TTC549 (cell line): Measurements from ENCODE around the gene SUMO3.

ENCODE experiments used
- FAIRE-seq: peaks from 2 replicates; lab custom pipeline; 2012; peaks lifted over from hg19 to GRCh38; lab: Jason Lieb, UNC

SUMO3 gene

DNA sequence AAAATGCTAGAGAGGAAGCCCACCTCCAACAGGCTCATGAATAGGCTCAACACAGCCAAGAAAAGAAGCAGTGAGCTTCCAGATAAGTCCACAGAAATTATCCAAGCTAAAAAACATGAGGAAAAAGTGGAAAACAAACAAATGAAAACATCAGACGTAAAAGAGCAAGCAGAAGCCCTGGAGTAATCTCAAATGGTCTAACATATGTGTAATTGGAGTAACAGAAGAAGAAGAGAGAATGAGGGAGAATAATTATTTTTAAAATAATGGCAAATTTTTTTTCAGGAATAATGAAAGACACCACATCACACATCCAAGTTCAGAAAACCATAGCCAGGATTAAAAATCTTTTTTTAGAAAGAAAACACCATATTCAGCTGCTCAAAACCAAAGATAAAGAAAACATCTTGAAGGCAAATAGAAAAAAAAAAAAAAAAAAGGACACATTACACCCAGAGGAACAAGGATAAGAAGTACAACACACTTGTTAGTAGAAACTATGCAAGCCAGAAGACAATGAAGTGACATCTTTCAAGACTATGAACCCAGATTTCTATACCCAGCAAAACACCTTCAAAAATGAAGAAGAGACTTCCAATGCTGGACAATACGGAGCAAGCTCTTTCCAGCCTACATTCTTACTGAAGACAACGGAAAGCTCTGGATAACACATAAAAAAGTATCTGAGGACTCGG, 10.6 kb upstream of the SUMO3 start:
- no peak for FAIRE-seq

DNA sequence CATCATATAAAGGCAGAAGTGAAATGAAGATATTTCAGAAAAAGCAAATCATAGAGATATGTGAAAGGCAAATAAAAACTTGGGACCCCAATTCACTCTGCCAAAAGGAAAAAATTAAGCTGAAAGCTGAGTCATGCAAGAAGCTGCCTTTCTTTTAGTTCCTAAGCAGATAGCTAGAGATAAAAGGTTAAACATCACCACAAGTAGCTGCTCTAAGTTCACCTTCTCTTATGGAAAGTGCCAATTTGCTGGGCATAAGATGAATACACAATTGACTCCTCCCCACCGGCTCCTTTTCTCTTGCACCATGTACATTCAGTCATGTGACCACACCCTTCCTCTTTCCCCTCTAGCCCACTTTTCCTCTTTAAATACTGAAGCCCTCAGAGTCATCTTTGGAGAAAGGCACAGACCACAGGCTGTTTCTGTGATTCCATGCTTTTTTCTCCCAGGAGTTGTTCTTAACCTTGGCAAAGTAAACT, 5.4 kb upstream of the SUMO3 start:
- FAIRE-seq, result no peak

DNA sequence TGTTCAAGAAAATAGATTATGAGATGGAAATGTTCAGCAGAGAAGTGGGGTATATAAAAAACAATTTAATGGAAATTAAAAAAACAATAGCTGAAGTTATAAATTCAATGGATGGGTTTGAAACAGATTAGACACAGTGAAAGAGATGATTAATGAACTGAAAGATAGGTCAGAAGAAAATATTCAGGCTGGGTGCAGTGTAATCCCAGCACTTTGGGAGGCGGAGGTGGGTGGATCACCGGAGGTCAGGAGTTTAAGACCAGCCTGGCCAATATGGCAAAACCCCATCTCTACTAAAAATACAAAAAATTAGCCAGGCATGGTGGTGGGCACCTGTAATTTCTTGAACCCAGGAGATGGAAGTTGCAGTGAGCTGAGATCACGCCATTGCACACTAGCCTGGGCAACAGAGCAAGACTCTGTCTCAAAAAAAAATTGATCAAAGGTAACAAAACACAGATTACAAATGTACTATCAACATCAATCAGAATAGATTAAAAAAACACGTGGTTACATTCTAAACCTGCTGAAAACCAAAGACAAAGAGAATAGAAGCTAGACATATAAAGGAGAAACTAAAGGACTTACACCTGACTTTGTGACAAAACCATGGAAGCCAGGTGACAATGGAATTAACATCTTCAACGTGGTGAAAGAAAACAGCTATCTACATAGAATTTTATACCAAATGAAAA, 4.8 kb upstream of the SUMO3 start:
- FAIRE-seq, result no peak

DNA sequence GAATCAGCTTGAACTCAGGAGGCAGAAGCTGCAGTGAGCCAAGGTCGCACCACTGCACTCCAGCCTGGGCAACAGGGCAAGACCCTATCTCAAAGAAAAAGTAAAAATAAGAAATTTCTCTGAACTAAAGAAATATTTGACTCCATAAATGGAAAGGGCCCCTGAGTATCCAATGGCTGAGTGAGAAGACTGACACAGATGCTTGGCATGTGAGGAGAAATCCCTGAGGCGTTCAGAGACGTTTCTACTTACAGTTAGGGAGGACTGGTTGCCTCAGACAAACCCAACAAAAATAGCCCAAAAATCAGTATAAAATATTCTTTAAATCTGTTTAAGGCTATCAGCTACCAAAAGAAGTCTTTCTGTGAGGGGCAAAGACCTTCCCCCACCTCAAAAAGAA, 3.0 kb upstream of the SUMO3 start:
- FAIRE-seq, result no peak

DNA sequence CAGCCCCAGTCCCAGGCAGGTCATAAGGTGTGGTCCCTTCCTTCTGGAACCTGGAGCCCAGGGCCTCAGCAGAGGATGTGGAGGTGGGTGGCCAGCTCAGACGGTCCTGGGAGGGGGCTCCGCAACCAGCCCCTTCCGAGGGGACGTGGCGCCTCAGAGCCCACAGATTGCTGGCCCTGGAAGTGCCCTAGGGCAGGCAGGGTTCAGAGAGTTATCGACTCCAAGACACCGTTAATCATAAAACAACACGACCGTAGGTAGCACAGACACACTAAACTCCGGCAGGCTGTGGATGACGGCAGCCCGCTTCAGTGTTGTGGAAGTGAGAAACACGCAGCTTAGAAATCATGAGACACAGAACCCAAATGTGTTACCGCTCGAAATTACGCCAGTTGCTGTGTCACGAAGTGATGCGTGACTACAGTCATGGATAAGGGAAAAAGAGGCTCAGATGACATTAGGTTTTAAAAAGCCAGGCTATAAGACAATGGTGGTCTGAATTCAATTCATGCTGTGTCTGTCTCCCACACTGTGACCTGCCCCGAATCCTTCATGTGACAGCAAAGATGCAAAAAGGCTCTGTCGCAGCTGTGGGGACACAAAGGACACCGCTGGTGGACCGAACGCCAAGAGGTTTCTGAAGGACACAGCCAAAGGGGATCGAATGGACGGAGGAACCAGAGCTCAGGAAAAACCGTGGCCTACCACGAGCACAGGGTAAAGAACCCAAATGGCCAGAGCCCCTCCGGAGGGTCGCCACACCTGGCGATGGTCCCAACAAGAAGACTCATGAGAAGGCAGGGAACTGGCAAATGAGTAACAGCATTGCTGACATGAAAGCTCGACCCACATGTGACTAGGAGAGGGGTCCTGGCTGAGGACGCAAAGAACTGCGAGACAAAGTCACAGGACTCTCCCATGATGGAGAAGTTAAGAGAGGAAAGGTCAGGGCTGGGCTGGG, 1.7 kb upstream of the SUMO3 start:
- FAIRE-seq, result no peak

DNA sequence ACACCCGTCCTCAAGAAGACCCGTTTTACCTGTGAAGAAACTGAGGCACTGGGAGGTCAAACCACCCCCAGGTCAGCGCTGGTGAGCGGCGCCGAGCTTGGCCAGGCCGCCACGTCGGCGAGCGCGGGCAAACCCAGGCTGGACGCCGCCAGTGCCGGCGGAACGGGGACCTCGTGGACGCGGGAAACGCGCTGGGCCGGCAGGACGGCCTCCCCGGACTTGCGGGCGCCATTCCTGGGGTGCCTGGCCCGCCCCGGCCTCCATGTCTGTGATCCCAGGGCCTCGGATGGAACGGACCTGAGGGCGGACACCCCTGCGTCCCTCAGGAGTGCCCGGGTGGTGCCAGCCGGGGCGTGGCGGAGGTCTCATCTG, 764 bp upstream of the SUMO3 start:
- no peak for FAIRE-seq

DNA sequence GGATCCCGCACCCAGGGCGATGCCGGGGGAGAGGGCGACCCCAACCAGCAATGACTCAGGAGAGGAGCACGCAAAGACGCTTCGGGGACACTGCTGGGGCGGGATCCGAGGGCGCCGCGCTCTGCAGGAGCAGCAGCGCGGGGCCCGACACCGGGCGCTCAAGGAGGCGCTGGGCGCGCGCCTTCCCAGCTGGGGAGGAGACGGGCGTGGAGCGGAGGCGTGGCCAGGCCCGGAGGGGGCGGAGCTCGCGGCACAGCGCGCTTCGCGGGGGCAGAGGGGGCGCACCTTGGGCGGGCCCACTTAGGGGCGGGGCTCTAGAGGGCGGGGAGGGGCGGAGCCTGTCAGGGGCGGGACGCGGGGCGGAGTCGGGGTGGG, 369 bp downstream of the SUMO3 start:
- no peak for FAIRE-seq

DNA sequence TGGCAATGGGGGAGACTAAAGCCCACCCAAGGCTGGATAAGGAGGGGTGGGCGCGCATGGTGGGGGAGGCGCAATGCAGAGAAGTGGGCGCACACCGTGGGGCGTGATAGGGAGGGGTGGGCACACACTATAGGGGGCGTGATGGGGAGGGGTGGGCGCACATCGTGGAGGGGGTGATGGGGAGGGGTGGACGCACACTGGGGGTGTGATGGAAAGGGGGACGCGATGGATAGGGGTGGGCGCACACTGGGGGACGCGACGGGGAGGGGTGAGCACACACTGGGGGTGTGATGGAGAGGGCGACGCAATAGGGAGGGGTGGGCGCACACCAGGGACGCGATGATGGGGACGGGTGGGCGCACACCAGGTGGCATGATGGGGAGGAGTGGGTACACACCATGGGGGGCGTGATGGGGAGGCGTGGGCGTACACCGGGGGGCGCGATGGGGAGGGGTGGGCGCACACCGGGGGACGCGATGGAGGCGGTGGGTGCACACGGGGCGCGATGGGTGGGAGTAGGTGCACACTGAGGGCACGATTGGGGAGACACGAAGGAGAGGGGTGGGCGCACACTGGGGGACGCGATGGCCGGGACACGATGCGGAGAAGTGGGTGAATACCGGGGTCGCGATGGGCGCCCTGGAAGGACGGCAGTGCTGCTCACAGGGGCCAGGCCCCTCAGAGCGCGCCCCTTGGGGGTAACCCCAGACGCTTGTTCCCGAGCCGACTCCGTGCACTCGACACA, 929 bp downstream of the SUMO3 start:
- no peak for FAIRE-seq

DNA sequence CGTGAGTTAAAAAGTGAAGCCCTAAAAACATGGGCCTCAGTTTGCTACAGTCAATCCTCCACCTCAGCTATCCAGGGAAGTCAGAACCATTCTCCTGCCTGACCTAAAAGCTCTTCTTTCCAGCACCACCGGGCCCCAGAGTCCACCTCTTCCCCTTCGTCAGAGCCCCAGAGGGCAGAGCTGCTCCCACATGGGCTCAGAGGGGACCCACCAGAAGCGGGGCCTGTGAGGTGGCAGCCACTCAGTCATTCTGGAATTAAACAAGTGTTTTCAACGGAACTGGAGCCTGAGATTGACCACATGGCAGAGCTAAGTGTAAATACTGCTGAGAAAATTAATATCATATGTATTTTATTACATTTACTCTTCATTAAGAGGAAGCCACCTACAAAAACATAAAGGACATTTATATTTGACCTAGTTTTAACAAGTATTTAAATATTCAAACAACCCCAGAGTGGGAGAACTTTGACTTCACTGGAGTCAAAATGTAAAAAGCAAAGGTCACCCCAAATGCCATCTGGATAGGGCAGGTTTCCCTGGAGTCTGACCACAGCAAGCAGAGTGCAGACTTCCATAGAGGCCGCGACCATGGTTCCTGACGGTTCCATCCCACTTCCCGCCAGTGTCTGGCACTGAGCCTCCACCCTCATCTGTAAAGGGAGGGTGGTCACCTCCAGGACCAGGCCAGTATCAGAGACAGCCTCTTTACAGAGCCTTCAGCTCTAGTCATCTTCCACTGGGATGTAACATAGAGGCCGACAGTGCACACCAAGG, 1.8 kb downstream of the SUMO3 start:
- no peak for FAIRE-seq

DNA sequence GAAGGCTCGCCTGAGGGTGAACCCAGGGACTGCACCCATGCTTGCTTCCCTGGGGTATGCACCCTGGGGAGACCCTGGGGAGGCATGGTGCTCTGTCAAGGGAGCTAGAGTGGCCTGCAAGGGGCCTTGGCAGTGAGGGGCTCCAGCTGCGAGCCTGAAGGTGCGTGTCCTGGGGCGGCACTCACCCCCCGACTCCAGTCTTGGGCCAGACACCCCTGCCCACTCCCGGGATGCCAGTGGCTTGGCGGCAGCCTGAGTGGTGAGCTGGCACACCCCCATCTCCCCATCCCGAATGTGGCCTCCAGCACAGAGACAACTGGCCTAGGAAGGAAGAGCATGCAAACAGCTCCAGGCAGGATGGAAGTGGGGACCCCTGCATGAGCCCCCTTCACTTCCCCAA, 2.6 kb downstream of the SUMO3 start:
- FAIRE-seq, result no peak

DNA sequence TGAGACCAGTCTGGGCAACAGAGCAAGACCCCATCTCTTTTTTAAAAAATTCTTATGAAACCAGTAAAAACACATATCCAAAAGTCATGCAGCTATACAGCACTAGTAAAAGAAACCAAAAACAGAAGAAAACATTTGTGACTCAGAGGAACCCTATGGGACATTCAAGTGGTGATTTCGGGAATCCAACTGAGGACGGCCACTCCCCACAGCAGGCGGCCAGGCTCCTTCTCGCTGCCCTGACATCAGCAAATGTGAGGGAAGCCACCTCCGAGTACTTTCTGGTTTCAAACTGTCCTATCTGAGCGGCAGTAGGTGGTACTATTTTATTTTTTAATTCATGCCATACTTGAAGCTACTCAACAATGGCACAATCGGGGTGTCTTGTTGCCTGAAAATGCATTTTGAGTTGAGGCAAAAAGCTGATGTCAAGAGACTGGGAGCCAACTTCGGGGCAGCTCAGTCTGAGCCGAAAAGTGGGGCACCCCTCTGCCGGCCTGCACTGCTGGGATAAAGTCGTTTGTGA, 3.3 kb downstream of the SUMO3 start:
- FAIRE-seq, result no peak

DNA sequence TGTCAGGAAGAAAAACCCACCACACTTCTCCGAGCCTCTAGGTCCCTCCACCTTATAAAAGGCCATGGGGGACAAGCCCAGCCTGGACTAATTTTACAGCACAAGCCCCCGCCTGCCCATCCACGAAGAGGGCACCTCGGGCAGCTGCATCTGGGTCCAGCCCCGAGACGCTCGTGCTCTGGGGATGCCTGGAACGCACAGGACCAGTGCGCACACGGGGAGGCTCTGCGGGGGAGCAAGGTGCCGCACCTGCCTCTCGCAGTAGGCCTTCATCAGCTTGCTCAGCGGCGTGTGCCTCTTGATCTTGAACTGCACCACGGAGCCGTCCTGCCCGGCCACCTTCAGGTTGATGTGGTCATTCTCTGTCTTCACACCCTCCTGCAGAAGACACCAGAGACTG, 4.1 kb downstream of the SUMO3 start:
- no peak for FAIRE-seq

DNA sequence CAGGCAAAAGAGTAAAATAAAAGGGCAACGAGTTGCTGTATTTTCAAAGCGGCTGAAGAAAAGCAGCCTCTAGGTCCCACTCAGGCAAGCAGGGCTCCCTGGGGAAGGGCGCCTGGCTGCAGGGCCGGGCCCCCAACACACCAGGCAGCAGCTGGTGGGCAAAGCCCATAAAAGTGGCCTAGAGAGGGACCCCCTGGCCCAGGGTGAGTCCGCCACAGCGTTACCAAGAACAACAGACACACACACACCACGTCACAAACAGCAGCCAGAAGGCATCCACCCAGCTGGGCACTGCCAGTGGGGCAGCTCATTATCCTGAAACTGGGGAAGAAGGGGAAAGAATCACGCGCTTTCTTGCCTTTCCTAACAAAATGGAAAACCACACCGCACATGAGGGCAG, 4.7 kb downstream of the SUMO3 start:
- no peak for FAIRE-seq

DNA sequence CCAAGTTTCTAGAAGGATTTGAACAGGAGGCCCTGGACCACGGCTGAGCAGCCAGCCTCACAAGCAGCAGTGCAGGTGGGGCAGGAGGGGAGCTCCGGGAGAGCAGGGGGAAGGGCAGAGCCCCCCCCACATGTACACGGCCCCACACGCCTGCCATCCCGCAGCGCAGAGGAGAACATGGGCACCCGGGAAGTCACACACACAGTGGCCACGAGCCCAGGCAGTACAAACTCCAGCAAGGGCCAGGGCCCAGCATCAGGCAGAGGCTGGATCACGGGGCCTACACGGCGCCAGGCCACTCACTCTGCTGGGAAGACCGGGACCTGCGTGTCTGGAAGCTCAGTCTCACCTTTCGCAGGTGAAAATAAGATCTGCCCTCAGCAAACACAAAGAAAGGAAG, 5.2 kb downstream of the SUMO3 start:
- FAIRE-seq, result no peak

DNA sequence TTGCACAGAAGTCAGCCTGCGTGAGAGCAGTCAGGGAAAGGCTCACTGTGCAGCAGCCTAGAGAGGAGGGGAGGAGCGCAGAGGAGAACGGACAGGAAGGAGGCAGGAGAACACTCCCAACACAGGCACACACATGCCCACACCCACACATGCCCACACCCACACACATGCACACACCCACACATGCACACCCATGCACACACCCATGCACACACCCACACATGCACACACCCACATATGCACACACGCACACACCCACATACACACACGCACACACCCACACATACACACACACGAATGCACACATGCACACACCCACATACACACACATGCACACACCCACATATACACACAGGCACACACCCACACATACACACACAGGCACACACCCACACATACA, 7.1 kb downstream of the SUMO3 start:
- no peak for FAIRE-seq

DNA sequence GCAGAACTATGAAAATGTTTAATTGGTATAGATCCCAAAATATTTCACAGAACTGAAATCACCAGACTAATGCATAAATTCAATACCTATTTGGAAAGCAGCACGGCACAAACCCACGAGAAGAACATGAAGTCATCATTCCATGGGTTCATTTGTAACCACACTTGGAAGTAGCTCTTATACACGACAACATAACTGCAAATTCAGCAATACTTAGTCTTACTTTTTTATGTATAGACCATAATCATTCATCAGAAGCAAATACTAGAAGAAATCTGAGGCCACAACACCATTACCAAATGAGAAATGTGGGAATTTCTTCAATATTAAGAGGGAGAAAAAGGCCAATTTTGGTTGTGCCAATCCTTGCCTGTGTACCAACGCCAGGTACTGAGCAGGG, 12.0 kb downstream of the SUMO3 start:
- no peak for FAIRE-seq

DNA sequence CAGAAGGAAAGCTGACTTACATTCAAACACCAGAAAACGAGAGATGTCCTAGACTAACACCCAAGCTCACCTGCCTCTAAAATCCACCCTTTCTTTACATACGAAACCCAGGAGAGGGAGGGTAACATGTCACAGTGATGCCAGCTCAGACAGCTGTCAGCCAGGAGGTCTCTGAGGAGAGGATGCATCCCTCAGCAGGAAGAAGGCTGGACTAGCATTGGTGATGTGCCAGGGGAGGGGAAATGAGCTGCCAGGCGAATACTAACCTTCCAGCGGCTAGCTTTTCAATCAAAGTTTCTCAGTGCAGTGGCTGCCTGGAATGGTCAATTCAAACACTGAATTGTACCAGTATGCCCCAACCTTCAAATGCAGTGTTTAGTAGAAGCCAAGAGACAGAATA, 12.6 kb downstream of the SUMO3 start:
- no peak for FAIRE-seq

DNA sequence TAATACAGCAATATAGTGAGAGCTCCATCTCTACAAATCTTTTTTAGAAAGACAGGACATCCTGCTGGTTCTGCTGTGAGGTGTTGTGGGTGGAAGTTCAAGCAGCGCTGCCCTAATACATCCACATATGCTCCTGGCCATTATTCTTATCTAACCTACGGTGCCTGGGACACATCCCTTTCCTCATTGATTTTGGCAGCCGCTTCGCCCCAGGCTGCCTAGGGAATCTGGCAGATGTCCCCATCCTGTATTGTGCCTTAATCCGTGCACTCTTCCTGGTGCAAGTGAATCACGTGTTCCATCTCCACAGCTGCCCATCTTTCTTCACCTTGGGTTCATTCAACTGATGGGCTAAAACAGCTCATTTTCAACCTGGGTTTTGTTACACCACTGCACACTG, 13.1 kb downstream of the SUMO3 start:
- FAIRE-seq, result no peak

DNA sequence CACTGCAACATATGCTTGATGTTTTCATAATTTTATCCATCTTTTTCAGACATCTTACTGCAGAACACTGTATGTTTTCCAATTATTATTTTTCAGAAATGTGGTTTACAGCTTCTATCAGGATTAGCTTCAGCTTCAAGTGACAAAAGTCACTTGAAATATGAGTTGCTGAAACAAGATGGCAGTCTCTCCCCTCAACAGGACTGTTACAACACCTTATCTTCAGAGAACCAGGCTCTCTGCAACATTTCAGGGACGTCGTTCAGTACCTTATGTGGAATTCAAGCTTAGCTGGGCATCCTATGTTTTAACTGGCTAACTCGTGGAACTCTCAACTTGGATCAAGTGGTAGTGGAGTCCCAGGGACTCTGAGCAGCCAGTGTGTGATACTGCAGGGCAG, 14.2 kb downstream of the SUMO3 start:
- no peak for FAIRE-seq

DNA sequence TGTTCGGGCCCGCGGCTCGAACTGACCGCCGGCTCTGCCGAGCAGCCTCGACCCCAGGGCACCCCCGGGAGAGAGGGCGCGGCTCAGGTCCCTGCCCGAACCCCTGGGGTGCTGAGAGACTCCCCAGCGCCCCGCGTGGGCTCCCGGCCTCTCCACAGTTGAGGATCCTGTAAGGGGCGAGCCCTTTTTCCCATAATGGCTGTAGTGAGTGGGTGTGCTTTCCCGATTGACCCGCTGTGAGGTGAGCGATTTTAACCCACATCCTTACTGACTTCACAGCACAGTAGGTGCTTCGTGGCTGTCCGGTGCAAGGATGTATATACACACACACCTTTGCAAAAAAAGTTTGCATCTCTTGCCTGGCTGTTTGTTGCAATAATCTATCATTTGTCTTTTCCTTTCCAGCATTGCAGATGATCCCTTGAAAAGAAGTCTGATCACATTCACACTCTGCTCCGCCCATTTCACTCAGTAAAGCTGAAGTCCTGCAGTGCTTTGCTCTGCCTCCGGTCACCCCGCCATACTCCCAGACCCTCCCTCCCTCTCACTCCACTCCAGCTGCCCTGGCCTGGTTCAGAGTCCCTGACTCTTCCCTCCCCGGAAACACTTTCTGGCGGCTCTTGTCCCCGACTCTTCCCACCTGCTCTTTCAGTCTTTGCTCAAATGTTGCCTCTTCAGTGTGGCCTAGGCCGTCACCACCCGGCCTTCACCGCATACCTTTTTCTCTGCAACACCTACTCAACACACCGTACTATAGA, 15.3 kb downstream of the SUMO3 start:
- no peak for FAIRE-seq
